GM23338 (cell line): Measurements from ENCODE around the gene POLK. TPM values are rescaled to one million over a fixed set of nuclear protein-coding genes. Genes with fewer than 3 reads are reported as not detected.

Experiments
- ATAC-seq: fragments of 200-7000 bp; cut with Tn5 transposase; 3 replicates; pipeline ENCODE4 v1.9.1; 2020
- DNase-seq: peaks from one replicate; pipeline ENCODE4 v3.0.0-alpha.2; 2015; ENCODE audit warnings: low spot score
- H2AFZ ChIP-seq: fragments of 200-600 bp; sonication (generic); 2 replicates; pipeline ENCODE4 v1.8.0; 2016; ENCODE audit warnings: antibody characterized with exemption, mild to moderate bottlenecking, moderate library complexity
- H3F3A ChIP-seq: fragments of 200-600 bp; sonication (generic); replicated peaks from 2 replicates; pipeline ENCODE4 v1.8.0; 2017; ENCODE audit warnings: antibody characterized with exemption, mixed run types, low read depth
- H3K27ac ChIP-seq: fragments of 200-600 bp; sonication (generic); 2 replicates; pipeline ENCODE4 v1.6.1; 2016; ENCODE audit warnings: low read depth
- H3K27me3 ChIP-seq: fragments of 200-600 bp; sonication (generic); 2 replicates; pipeline ENCODE4 v1.8.0; 2016; ENCODE audit warnings: mild to moderate bottlenecking, mixed run types, moderate library complexity; ENCODE audit not compliant: insufficient read depth
- H3K36me3 ChIP-seq: fragments of 200-600 bp; sonication (generic); 2 replicates; pipeline ENCODE4 v1.8.0; 2016; ENCODE audit warnings: mild to moderate bottlenecking; ENCODE audit not compliant: insufficient read depth
- H3K4me1 ChIP-seq: fragments of 200-600 bp; sonication (generic); 2 replicates; pipeline ENCODE4 v1.8.0; 2016; ENCODE audit warnings: mild to moderate bottlenecking, moderate library complexity; ENCODE audit not compliant: insufficient read depth
- H3K4me2 ChIP-seq: fragments of 200-600 bp; sonication (generic); 2 replicates; pipeline ENCODE4 v1.7.1; 2017; ENCODE audit warnings: mixed run types
- H3K4me3 ChIP-seq: fragments of 200-600 bp; sonication (generic); 2 replicates; pipeline ENCODE4 v1.6.1; 2016; ENCODE audit warnings: mixed run types
- H3K79me2 ChIP-seq: fragments of 200-600 bp; sonication (generic); replicated peaks from 2 replicates; pipeline ENCODE4 v1.8.0; 2017; ENCODE audit warnings: mild to moderate bottlenecking; ENCODE audit not compliant: insufficient read depth
- H3K9me2 ChIP-seq: fragments of 200-600 bp; sonication (generic); 2 replicates; pipeline ENCODE4 v1.8.0; 2017; ENCODE audit not compliant: insufficient read depth
- H4K20me1 ChIP-seq: fragments of 200-600 bp; sonication (generic); replicated peaks from 2 replicates; pipeline ENCODE4 v1.8.0; 2017; ENCODE audit warnings: mild to moderate bottlenecking; ENCODE audit not compliant: insufficient read depth
- H3K27ac Mint-ChIP-seq: 2 replicates; pipeline ENCODE4 v1.8.0; 2020; ENCODE audit warnings: inconsistent platforms, mild to moderate bottlenecking, moderate library complexity, mixed read lengths
- H3K27me3 Mint-ChIP-seq: 3 replicates; pipeline ENCODE4 v1.8.0; 2022; ENCODE audit warnings: low read depth, mild to moderate bottlenecking, moderate library complexity, mixed read lengths, inconsistent platforms; ENCODE audit not compliant: insufficient read depth, poor library complexity
- H3K36me3 Mint-ChIP-seq: 3 replicates; pipeline ENCODE4 v1.8.0; 2021; ENCODE audit warnings: low read depth, mild to moderate bottlenecking, inconsistent platforms, moderate library complexity, mixed read lengths
- H3K4me1 Mint-ChIP-seq: 3 replicates; pipeline ENCODE4 v1.8.0; 2020; ENCODE audit warnings: mild to moderate bottlenecking, inconsistent platforms, mixed read lengths
- H3K4me3 Mint-ChIP-seq: 3 replicates; pipeline ENCODE4 v1.8.0; 2021; ENCODE audit warnings: moderate library complexity, mild to moderate bottlenecking, inconsistent platforms, mixed read lengths
- H3K9me3 Mint-ChIP-seq: 3 replicates; pipeline ENCODE4 v1.8.0; 2020; ENCODE audit warnings: moderate library complexity, mild to moderate bottlenecking, inconsistent platforms, mixed read lengths
- CREB1 ChIP-seq: fragments of 250-450 bp; sonication (Bioruptor Pico); IDR thresholded peaks from 2 replicates; pipeline ENCODE4 v1.5.0; 2020; ENCODE audit warnings: low read depth, mild to moderate bottlenecking, moderate library complexity
- CTCF ChIP-seq, 2 experiments: fragments of 200-600 bp in 1 of 2; sonication (generic) in 1 of 2; conservative IDR thresholded peaks; 2 replicates each; pipeline versions ENCODE4 v1.5.1 to v1.6.1; 2016 to 2017; ENCODE audit warnings: antibody characterized with exemption in 2 of 2, low read depth in 2 of 2, mild to moderate bottlenecking in 2 of 2, moderate library complexity in 1 of 2
- ETS1 ChIP-seq: IDR thresholded peaks from 2 replicates; pipeline ENCODE4 v1.6.1; 2016; ENCODE audit warnings: antibody characterized with exemption
- EZH2 ChIP-seq: fragments of 200-600 bp; sonication (generic); IDR thresholded peaks from one replicate; pipeline ENCODE4 v1.8.0; 2017; ENCODE audit warnings: antibody characterized with exemption, mild to moderate bottlenecking, low read depth; ENCODE audit not compliant: unreplicated experiment
- EZH2phosphoT487 ChIP-seq: fragments of 200-600 bp; sonication (generic); IDR thresholded peaks from one replicate; pipeline ENCODE4 v1.8.1; 2018; ENCODE audit warnings: antibody characterized with exemption; ENCODE audit not compliant: unreplicated experiment
- JUNB ChIP-seq: IDR thresholded peaks from one replicate; pipeline ENCODE4 v1.6.1; 2016; ENCODE audit warnings: antibody characterized with exemption; ENCODE audit not compliant: unreplicated experiment
- NANOG ChIP-seq: IDR thresholded peaks from 2 replicates; pipeline ENCODE4 v1.6.1; 2016; ENCODE audit warnings: antibody characterized with exemption, borderline replicate concordance
- POLR2AphosphoS5 ChIP-seq: IDR thresholded peaks from 2 replicates; pipeline ENCODE4 v1.6.1; 2016; ENCODE audit warnings: antibody characterized with exemption, low read depth
- REST ChIP-seq: IDR thresholded peaks from one replicate; pipeline ENCODE4 v1.6.1; 2018; ENCODE audit warnings: antibody characterized with exemption; ENCODE audit not compliant: unreplicated experiment
- STAT1 ChIP-seq: IDR thresholded peaks from one replicate; pipeline ENCODE4 v1.6.1; 2016; ENCODE audit warnings: antibody characterized with exemption; ENCODE audit not compliant: unreplicated experiment
- ZNF114 ChIP-seq: fragments of 250-450 bp; sonication (Bioruptor Pico); IDR thresholded peaks from 2 replicates; pipeline ENCODE4 v1.5.0; 2020; ENCODE audit warnings: mild to moderate bottlenecking, moderate library complexity
- ZNF331 ChIP-seq: fragments of 250-450 bp; sonication (Bioruptor Pico); IDR thresholded peaks from 2 replicates; pipeline ENCODE4 v1.5.0; 2020; ENCODE audit warnings: low read depth, mild to moderate bottlenecking, moderate library complexity
- ZNF462 ChIP-seq: fragments of 250-450 bp; sonication (Bioruptor Pico); IDR thresholded peaks from 2 replicates; pipeline ENCODE4 v1.5.0; 2020; ENCODE audit warnings: mild to moderate bottlenecking, moderate library complexity
- polyA plus RNA-seq: library from polyadenylated mRNA; unstranded; fragments of >200 nt; fragmentation: Nextera tagmentation; extraction: Ambion mirVana; gene quantifications from 2 replicates; pipeline ENCODE4 v1.2.1, GENCODE V29; 2016
- total RNA-seq: library from RNA; depleted of rRNA; stranded (reverse); fragments of >200 nt; shearing (Covaris generic); gene quantifications from 2 replicates; pipeline ENCODE4 v1.2.3, GENCODE V29; 2014

The POLK gene
- total and polyA plus RNA-seq, 2 experiments from 2014 or later, result 6.3 to 14.5 TPM

GRCh38 chr5:75468593-75468992 is 43.1 kb upstream of the POLK start:
- no peak overlapping the region for H3K27ac ChIP-seq
- Mint-ChIP-seq H3K27ac (no peak overlapping the region), H3K4me3 (no peak overlapping the region), H3K27me3 (peaks cover 2% of the 10 kb centered on the region), H3K36me3 (peaks cover 6% of the 10 kb centered on the region; the same call in 2 of the 3 replicates), H3K9me3 (peaks cover 4% of the 10 kb centered on the region; the same call in 1 of the 3 replicates), H3K4me1 (peaks cover 31% of the 10 kb centered on the region)
- ATAC-seq (no peak), DNase-seq (no peak)
- H3K4me2 ChIP-seq, result no peak overlapping the region
- H3K4me1 ChIP-seq, result peaks cover 23% of the 10 kb centered on the region
- H3K9me2 ChIP-seq, result no peaks in the 10 kb centered on the region
- H3K36me3 ChIP-seq, result no peaks in the 10 kb centered on the region
- H3K79me2 ChIP-seq, result peaks cover 73% of the 10 kb centered on the region
- H3K4me3 ChIP-seq, result no peak overlapping the region
- no peaks in the 10 kb centered on the region for H3K27me3 ChIP-seq
- H4K20me1 ChIP-seq, result 0 out of 2 replicates have a peak, but pooled peaks cover 4% of the 10 kb centered on the region
- no peaks in the 10 kb centered on the region for H3F3A ChIP-seq
- TF ChIP-seq REST (no peak), POLR2AphosphoS5 (no peak), ZNF462 (CRISPR knock-in tag) (no peak), STAT1 (no peak), JUNB (no peak), CREB1 (no peak), ETS1 (no peak), NANOG (no peak), EZH2 (no peak), EZH2phosphoT487 (no peak), ZNF114 (CRISPR knock-in tag) (no peak), CTCF (conservative IDR thresholded peaks at IDR 0.05; ENCODE audit: low read depth in 2 of 2) (no peak), ZNF331 (CRISPR knock-in tag) (no peak)
- H2AFZ ChIP-seq, result no peak overlapping the region
